Osteocyte (in vitro differentiated cells): ENCODE results near the gene CDH6. TPM values are rescaled to one million over a fixed set of nuclear protein-coding genes. Genes with fewer than 3 reads are reported as not detected.

Experiments
- DNase-seq: peaks from one replicate; pipeline ENCODE4 v3.0.0; 2021; ENCODE audit warnings: mixed read lengths; ENCODE audit not compliant: unreplicated experiment; ENCODE audit errors: extremely low spot score
- H3K27ac Mint-ChIP-seq: one replicate; pipeline ENCODE4 v1.8.0; 2021; ENCODE audit warnings: mild to moderate bottlenecking, mixed read lengths; ENCODE audit not compliant: unreplicated experiment
- H3K27me3 Mint-ChIP-seq: one replicate; pipeline ENCODE4 v1.8.0; 2021; ENCODE audit warnings: mixed read lengths; ENCODE audit not compliant: unreplicated experiment
- H3K36me3 Mint-ChIP-seq: one replicate; pipeline ENCODE4 v1.8.0; 2021; ENCODE audit warnings: mixed read lengths; ENCODE audit not compliant: unreplicated experiment
- H3K4me1 Mint-ChIP-seq: one replicate; pipeline ENCODE4 v1.8.0; 2021; ENCODE audit warnings: mixed read lengths; ENCODE audit not compliant: unreplicated experiment
- H3K4me3 Mint-ChIP-seq: one replicate; pipeline ENCODE4 v1.8.0; 2021; ENCODE audit warnings: mild to moderate bottlenecking, moderate library complexity, mixed read lengths; ENCODE audit not compliant: unreplicated experiment
- H3K9me3 Mint-ChIP-seq: one replicate; pipeline ENCODE4 v1.8.0; 2021; ENCODE audit warnings: mixed read lengths; ENCODE audit not compliant: unreplicated experiment
- CTCF ChIP-seq: fragments of 200-600 bp; sonication (generic); IDR thresholded peaks from 2 replicates; pipeline ENCODE4 v1.5.0; 2021; ENCODE audit warnings: antibody characterized with exemption, mild to moderate bottlenecking, moderate library complexity
- total RNA-seq: library from RNA; stranded (reverse); gene quantifications from 2 replicates; pipeline ENCODE4 v1.2.1, GENCODE V29; 2021

The CDH6 gene
- total RNA-seq, 1 donor from 2014 or later: 792 TPM

- H3K27me3 Mint-ChIP-seq: no peaks in the 10 kb centered on the region
- no peak for DNase-seq
- H3K36me3 Mint-ChIP-seq: peaks cover 49% of the 10 kb centered on the region
- H3K4me1 Mint-ChIP-seq: peaks cover 45% of the 10 kb centered on the region
- no peaks in the 10 kb centered on the region for H3K9me3 Mint-ChIP-seq
- H3K27ac Mint-ChIP-seq: peak overlapping the region; percentile 95
- no peak for TF ChIP-seq CTCF
- peak overlapping the region; percentile 93 for H3K4me3 Mint-ChIP-seq
Measured at GRCh38 chr5:31194892-31195555, 1.5 kb downstream of the CDH6 start.

- H3K27ac Mint-ChIP-seq: peak overlapping the region; percentile 95
- H3K4me1 Mint-ChIP-seq: peaks cover 57% of the 10 kb centered on the region
- H3K9me3 Mint-ChIP-seq: no peaks in the 10 kb centered on the region
- peak overlapping the region; percentile 93 for H3K4me3 Mint-ChIP-seq
- DNase-seq: no peak
- H3K36me3 Mint-ChIP-seq: peaks cover 54% of the 10 kb centered on the region
- H3K27me3 Mint-ChIP-seq: no peaks in the 10 kb centered on the region
- TF ChIP-seq CTCF: peak; percentile 66
Measured at GRCh38 chr5:31196309-31196708, 2.8 kb downstream of the CDH6 start.

GRCh38 chr5:31197183-31197582, 3.7 kb downstream of the CDH6 start:
- Mint-ChIP-seq H3K27me3 (no peaks in the 10 kb centered on the region), H3K36me3 (peaks cover 58% of the 10 kb centered on the region), H3K4me3 (peak overlapping the region; percentile 93), H3K9me3 (no peaks in the 10 kb centered on the region), H3K27ac (peak overlapping the region; percentile 95), H3K4me1 (peaks cover 60% of the 10 kb centered on the region)
- no peak for DNase-seq
- TF ChIP-seq CTCF: no peak

DNA sequence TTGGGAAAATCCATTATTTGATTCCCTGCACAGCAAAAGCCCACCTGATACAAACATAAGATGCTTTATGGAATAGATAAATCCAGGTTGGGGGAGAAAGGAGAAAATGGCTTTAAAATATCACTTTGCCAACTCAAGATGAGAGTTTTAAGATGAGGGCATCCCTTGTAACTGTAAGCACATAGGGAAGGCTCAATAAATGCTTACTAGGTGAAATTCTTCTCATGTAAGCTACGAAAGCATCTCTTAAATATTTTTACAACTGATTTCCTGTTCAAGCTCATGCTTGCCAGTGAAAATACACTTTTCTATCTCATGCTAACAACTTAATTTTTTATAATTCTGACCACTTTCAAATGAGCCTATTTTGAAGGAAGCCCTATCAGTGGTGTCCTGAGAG, 11.5 kb downstream of the CDH6 start:
- no peak for TF ChIP-seq CTCF
- H3K4me3 Mint-ChIP-seq: no peak overlapping the region
- H3K4me1 Mint-ChIP-seq: peaks cover 83% of the 10 kb centered on the region
- H3K36me3 Mint-ChIP-seq: peaks cover 63% of the 10 kb centered on the region
- H3K9me3 Mint-ChIP-seq: no peaks in the 10 kb centered on the region
- H3K27ac Mint-ChIP-seq: peak overlapping the region; percentile 54
- H3K27me3 Mint-ChIP-seq: no peaks in the 10 kb centered on the region
- DNase-seq: no peak

GRCh38 chr5:31208043-31208442, 14.6 kb downstream of the CDH6 start:
- Mint-ChIP-seq H3K4me3 (peak overlapping the region; percentile 5), H3K27ac (peak overlapping the region; percentile 69), H3K36me3 (peaks cover 68% of the 10 kb centered on the region), H3K9me3 (no peaks in the 10 kb centered on the region), H3K4me1 (peaks cover 89% of the 10 kb centered on the region), H3K27me3 (no peaks in the 10 kb centered on the region)
- no peak for TF ChIP-seq CTCF
- DNase-seq: no peak
